HG02798 (cell line): Measurements from ENCODE around the gene MSGN1.
"Not testable (repeated sequence)": the region's sequence is repeated elsewhere in the genome, so short reads cannot be mapped to it uniquely, and the experiment has no call there.

Experiments used
- ATAC-seq: cut with Tn5 transposase; IDR thresholded peaks from one replicate; pipeline ENCODE4 v1.9.1; 2021; ENCODE audit warnings: mild to moderate bottlenecking; ENCODE audit not compliant: unreplicated experiment, poor library complexity

The MSGN1 gene

DNA sequence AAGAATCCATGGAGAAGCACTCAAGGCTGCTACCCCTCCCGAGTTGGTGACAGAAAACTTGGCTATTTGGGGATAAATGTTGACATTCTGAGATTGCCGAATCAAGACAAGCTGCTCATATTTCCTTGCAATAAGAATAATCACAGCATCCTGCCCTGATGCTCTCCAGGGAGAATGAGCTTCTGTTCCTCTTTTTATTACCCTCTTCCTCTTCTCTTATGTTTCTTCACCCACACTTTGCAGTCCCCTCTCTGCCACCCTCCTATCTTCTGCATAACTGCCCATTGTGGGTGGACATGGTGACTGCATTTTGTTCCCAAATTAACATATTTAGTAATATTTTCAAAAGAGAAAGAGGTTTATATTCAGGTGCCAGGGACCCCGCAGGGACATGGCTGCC lies 11.9 kb upstream of the MSGN1 start:
- peak; percentile 60 for ATAC-seq

DNA sequence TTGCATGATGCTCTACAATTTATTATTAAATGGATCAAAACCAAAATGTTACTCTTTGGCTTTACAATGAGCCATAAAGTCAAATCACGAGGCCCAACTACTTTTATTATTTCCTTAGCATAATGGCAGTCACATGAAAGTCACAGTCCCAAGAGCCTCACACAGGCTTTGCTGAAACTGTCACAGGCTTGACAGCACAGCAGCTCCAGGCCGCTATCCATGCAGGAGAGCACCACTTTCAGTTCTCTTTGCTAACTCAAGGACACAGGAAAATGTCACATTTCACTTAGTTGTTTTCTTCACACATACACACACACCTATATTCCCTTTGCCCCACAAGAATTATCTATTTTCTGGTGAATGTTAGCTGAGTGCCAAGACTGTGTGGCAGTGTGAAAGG lies 11.1 kb upstream of the MSGN1 start:
- no peak for ATAC-seq

DNA sequence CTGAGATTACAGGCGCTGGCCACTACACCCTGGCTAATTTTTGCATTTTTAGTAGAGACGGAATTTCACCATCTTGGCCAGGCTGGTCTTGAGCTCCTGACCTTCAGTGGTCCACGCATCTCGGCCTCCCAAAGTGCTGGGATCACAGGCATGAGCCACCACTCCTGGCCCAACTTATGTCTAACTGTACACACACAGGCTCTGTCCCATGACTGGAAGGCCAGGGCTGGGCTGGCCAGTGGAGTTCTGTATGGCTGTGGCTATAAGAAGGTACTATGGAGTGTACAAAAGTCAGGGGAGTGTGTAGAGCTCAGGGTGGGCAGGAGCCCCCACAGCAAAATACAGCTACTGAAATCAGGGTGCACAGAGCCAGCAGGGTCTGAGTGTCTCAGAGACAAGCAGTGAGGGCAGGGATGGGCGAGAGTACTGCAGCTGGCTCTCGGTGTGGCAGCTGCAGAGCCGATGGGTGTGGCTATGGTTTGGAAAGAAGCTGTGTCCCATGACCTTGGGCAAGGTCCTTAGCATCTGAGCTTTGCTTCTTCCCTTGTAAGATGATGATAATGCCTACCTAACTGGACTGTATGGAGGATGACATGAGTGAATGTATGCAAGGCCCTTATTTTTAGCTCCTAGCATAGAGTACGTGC lies 10.4 kb upstream of the MSGN1 start:
- ATAC-seq, result peak; percentile 37

DNA sequence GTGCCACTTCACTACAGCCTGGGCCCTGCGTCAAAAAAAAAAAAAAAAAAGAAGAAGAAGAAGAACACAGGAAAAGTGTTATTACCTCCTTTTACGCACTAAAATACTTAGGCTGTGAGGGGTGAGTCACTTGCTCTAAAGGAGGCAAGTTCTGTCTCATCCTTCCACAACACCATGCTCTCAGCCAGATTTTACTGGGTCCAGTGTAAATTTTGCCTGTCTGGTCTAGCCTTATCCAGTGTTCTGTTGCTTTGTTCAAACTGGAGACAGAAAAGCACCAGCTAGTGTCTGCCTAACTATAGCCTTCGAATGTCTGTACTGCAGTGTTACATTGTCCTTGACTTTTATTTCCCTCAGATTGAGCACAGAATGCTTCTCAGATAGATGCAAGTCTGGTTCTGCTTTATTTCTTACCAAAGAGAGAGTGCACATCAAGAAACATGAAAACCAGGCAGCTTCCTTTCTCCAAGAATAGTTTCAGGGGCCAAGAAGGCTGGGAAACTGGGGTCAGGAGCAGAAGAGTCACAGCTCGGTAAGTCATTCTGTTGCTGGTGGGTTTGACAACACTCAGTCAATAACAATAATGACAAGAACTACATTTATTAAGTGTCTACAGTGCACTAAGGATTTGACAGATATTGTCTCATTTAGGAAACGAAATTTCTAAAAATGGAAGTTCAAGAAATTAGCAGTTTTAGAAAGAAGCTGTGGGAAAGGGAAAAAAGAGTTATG lies 3.1 kb upstream of the MSGN1 start:
- peak; percentile 46 for ATAC-seq

DNA sequence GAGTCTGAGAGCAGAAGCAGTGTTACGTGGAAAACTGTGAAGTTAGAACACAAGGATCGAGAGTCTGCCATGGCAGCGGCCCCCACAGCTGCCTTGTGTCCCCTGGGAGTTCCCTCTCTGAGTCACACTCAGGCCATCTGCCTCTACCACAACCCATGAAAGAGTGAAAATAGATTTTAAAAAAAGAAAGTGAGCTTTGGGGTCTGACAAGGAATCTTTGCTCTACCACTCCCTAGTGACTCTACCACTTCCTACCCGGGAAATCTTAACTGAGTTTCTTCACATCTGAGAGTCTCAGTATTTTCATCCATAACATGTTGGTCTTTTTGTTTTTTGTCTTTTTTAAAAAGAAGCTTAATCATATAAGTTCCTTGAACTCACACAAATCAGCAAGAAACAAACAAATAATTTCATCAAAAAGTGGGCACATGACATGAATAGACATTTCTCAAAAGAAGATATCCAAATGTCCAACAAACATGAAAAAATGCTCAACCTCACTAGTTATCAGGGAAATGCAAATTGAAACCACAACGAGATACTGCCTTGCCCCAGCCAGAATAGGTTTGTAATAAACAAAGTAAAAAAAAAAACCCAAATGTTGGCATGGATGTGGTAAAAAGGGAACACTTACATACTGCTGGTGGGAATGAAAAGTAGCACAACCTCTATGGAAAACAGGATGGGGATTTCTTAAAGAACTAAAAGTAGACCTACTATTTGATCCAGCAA lies 2.4 kb upstream of the MSGN1 start:
- ATAC-seq, result peak; percentile 92

DNA sequence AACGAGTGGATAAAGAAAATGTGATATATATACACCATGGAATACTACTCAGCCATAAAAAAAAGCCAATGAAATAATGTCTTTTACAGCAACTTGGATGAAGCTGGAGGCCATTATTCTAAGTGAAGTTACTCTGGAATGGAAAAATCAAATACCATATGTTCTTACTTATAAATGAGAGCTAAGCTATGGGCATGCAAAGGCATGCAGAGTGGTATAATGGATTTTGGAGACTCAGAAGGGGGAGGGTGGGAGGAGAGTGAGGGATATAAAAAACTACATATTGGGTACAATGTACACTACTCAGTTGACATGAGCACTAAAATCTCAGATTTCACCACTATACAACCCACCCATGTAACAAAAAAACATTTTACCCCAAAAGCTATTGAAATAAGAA lies 1.7 kb upstream of the MSGN1 start:
- ATAC-seq, result no peak

DNA sequence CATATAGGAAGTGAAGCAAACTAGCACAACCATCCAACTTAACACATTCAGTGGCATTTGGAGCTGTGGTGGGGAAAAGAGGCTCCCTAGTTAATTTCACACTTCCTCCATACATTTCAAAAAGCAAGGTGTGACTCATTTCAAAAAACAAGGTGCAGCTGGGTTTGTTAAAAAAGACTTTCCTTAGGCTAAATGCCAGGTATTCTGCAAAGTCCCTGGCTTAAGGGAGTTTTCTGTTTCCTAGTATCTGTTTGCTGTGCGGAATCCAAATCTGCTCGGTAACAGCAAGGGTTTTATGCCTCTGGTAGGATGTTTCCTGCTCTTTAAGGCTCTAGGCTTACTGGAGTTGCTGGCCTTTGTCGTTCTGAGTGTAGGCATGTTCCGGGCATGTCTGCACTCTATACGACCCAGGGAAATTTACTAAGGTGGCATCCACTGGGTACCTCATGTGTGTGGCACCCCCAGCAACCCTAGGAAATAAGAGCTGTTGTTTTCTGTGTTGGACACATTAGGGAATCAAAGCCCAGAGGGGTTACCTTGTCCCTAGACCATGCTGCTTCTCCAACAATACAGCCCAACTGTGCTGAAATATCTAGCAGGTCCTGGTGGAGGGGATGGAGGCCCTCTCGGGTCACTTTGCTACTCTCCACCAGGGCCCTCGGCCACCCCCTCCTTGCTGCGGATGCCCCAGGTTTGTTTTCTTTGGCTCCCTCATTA lies 634 bp upstream of the MSGN1 start:
- peak; percentile 33 for ATAC-seq

DNA sequence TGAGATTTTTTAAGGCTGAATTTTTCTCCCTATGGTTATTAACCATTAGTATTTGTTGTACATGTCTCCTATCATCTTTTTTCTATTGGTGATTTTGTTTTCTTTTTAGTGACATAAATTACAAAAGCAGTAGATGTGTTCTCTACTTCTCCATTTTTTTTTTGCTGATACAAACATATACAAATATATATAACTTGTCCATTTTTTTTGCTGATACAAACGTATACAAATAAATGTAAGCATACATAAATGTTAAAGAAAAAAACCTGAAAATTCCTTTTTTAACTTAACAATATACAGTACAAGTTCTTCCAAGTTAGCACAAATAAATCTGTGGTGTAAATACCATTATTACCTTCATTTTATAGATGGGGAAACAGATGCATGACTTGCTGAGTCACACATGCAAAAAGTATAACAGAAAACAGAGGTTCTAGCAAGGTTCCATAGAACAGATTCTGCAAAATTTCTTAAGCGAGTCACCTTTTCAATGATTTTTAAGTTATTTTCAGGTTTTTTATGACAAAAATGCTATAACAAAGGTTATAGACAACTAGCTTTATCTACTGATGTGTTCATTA lies 2.1 kb downstream of the MSGN1 start:
- ATAC-seq, result no peak

DNA sequence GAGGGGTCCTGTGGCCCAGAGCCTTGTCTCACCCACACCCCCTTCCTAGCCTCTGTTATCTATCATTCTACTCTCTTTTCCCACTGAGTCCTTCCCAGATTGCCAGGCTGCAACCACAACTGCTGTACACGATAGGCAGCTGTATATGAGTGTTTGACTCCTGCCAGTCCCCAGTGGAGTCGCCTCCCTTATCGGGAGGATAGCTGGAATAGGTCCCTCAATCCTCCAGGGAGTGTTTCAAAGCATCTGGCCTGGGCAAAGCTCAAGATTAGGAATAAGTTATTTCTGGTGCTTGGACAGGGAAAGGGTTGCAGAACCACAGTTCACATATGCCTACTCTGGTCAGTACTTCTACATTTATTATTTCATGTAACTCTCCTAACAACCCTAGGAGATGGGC lies 4.8 kb downstream of the MSGN1 start:
- ATAC-seq, result no peak

DNA sequence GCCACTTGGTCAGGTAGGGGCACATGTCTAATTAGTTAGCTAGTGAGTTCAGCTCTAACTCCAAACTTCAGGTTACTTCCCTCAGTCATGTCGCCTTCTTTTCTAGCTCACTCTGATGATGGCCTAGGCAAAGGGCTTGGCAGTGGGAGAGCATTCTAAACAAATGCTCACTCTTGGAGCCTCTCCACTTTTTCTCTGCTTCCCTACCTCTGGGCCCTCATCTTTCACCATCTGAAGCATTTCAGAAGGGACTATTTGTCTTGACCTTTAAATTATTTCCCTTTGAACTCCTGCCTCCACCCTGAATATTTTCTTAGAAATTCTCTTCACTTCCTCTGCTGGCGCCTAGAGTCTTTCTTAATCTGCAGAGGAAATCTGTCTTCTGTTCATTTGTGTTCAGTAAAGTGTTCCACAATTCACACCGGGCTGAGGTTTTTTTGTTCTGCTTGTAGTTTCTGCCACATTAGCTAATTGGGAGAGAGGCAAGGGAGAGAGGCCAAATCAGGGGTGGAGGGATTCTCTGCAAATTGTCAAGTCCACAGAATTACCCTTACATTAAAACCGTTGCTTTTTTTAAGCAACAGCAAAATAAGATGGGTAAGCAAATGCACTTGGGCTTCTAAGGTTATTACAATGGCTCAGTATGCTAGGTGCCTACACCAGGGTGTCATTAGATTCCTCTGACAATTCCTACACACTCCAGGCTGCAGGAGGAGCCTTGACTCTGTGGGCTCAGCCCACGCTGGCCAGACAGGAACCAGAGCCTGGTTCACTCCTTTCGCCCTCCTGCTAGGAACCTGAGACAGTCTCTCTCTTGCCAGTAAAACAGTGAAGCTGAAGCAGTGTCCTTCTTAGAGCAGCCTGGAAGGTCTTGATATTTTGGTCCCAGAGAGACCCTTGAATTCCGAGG lies 5.5 kb downstream of the MSGN1 start:
- ATAC-seq, result peak; percentile 65

DNA sequence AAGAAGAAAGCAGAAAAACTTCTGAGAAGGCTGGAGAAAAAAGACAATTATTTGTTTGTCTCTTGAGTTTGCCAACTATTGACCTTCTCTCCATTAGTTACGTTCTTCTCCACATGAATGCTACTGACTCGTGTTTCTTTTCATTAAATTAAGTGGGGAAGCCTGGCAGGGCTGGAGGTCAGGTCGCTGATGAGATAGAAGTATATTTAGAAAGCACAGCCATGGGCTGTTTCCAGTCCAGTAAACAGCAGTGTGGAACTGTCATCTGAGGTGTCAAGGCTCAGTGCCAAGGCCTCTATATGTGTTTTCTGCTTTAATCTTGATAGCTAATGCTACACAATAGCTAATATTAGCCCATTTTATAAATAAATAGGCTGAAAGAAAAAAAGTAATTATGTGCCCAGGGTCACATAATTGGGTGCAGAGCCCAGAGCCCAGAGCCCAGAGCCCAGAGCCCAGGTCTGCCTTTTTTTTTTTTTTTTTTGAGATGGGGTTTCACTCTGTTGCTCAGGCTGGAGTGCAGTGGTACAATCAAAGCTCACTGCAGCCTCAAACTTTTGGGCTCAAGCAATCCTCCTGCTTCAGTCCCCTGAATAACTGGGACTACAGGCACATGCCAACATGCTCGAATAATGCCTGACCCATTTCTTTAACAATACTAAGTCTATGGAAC lies 6.3 kb downstream of the MSGN1 start:
- ATAC-seq, result peak; percentile 51

DNA sequence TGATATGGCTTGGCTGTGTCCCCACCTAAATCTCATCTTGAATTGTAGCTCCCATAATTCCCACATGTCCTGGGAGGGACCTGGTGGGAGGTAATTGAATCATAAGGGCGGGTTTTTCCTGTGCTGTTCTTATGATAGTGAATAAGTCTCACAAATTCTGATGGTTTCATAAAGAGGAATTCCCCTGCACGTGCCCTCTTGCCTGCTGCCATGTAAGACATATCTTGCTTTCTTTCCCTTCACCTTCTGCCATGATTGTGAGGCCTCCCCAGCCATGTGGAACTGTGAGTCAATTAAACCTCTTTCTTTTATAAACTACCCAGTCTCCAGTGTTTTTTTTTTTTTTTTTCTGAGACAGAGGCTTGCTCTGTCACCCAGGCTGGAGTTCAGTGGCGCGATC lies 7.4 kb downstream of the MSGN1 start:
- ATAC-seq, result not testable (repeated sequence)

DNA sequence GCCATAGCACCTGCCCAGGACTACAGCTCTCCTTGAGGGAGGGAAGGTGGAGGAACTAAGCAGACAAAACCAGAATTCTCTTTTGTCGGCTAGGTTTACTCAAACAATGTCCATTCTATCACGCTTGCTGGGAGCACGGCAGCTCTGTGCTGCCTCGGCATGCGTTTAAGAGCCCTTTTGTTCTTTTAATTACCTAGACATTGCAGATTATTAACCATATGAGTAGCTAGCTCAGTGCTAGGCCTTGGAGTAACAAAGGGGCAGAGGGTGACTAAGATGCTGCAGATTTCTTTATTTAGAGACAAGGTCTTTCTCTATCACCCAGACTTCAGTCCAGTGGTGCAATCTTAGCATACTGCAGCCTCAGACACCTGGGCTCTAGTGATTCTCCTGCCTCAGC lies 11.1 kb downstream of the MSGN1 start:
- ATAC-seq, result no peak

DNA sequence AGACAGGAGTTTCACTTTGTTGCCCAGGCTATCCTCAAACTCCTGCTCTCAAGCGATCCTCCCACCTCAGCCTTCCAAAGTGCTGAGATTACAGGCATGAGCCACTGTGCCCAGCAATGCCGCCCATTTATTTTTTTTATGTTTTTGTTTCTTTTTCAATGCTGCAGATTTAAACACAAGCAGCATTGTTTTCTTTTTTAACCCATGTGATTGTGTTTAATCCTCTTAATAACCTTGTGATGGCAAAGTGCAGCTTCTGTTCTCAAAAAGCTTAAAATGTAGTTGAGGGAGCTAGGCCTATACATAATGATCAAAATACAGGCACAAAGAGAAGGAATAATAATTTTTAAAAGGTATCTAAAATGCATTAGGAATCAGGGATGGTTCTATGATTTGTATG lies 11.5 kb downstream of the MSGN1 start:
- ATAC-seq, result no peak

DNA sequence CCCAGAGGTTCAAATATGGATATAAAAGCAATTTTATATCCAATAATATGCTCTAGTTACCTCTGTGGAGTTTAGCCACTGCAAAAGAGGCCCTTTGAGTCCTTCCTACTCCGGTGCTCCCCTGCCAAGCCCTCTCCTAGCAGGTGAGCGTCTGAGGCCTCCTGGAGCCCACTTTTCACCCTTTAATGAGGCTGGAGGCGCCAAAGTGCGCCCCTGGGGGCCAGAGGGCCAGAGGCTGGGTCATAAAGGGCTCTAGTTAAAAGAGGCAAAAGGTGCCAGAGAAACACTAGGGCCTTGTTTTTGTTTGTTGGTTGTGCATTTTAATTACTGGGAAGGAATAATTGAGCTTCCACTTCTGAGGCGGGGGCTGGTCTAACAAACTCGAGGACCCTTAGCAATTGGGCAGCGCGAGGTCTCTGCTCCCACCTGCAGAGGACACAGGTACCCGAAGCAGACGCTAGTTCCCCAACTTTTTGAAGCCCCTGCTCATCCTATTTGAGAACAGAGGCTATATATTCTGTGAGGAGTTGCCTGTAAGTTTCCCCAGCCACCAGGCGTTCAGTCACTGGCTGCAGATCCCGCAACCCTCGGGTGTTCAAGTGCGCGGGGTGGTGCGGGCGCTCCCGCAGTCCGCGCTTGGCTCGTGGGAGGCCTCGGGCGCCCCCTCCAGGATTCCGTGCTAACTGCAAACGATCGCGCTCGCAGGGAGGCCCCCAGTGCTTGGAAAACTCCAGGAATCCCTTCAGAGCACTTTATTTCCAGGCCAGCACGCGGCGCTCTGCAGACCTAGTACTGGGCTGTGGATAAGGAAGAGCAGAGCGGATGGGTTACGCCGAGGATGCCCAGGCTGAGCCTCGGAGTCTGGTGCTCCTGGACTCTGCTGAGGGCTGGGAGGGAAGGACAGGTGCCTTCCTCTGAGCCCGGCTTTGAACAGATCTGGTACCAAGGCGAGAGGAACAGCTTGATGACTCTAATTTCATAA lies 14.1 kb downstream of the MSGN1 start:
- ATAC-seq, result peak; percentile 88

DNA sequence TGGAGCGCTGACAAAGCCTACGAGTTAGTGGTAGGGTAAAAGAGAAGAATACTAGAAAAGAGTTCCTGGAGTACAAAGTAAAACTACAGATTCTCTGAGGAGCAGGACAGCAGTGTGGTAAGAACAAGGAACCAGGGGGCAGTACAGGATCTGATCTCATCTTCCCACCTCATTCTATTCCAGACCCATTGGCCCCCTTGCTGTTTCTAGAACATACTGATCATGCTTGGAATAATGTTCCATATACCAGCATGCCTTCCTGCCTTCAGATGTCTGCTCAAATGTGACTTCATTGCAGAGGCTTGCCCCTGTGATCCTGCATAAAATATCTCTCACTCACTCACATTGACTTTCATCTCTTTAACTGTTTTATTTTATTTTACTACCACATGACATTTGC lies 19.3 kb downstream of the MSGN1 start:
- no peak for ATAC-seq

DNA sequence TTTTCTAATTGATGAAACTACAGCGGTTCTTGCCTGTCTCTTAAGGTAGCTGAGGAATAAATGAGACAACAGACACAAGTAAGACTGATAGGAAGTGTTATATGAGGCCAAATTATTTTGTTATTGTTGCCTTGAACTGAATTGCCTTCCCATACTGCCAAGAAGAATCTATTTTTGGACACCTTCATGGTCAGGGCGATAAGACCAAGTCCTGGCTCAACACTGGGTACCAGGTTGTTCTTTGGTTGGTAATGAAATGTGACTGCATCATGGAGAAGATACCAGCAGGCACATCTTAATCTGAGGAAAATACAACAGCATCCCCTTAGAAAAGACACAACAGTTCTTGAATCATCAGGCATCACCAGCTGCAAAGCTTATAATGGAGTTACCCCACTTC lies 23.7 kb downstream of the MSGN1 start:
- no peak for ATAC-seq

DNA sequence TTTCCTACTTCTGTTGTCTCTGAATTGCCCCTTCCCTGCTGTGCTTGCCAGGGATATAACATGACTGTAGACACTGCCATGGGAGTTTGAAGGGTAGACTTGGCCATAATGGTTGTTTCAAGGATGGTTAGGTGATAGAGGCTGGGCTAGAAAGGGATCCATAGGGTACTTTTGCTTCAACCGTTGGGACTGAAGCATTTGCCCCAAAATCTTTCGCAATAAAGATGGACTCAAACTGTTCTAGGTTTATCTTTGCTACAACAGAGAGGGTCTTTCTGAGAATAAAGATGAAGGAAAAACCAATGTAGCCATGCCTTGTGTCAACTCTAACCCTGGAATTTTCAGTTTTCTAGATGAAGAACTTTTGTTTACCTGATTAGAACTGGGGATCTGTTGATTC lies 27.2 kb downstream of the MSGN1 start:
- no peak for ATAC-seq
